GM12892 (cell line): Measurements from ENCODE around the gene GNAI1.

Experiments
- POLR2A ChIP-seq: IDR thresholded peaks from 2 replicates; pipeline ENCODE4 v1.6.1; 2011; ENCODE audit warnings: low read depth, low read length, control low read depth
- POLR2AphosphoS5 ChIP-seq: IDR thresholded peaks from 2 replicates; pipeline ENCODE4 v1.6.1; 2011; ENCODE audit warnings: low read depth, low read length, control low read depth
- TAF1 ChIP-seq: IDR thresholded peaks from 2 replicates; pipeline ENCODE4 v1.6.1; 2011; ENCODE audit warnings: low read depth, mild to moderate bottlenecking, control low read depth, low read length, borderline replicate concordance

DNA sequence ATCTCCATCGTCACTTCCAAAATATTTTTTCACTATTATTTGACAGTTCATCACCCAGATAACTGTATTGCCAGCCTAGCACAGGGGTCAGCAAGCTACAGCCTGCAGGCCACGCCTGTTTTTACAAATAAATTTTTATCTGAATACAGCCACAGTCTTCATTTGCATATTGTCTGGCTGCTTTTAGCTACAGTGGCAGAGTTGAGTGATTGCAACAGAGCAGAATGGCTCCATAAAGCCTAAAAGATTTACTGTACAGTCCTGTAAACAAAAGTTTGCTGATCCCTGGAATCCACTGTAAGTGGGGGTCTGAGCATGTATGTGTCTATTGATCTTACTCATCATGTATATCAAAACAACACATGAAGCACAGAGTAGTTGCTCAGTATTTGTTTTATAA lies 45.9 kb upstream of the GNAI1 start:
- no peak for TF ChIP-seq POLR2A
- no peak for TF ChIP-seq POLR2AphosphoS5
- TF ChIP-seq TAF1 = no peak
